Hepatocyte (in vitro differentiated cells): ENCODE data around the gene KPNA6. TPM values are rescaled to one million over a fixed set of nuclear protein-coding genes. Genes with fewer than 3 reads are reported as not detected.

Experiments used
- DNase-seq: peaks from one replicate; pipeline ENCODE4 v3.0.0-alpha.2; 2016; ENCODE audit warnings: low spot score
- H2AFZ ChIP-seq: fragments of 200-600 bp; sonication (generic); 2 replicates; pipeline ENCODE4 v1.6.0; 2016; ENCODE audit warnings: antibody characterized with exemption, mild to moderate bottlenecking
- H3K27ac ChIP-seq: fragments of 200-600 bp; sonication (generic); 2 replicates; pipeline ENCODE4 v1.5.1; 2016; ENCODE audit warnings: mild to moderate bottlenecking
- H3K27me3 ChIP-seq: fragments of 200-600 bp; sonication (generic); 2 replicates; pipeline ENCODE4 v1.6.1; 2016
- H3K36me3 ChIP-seq: fragments of 200-600 bp; sonication (generic); replicated peaks from 2 replicates; pipeline ENCODE4 v1.5.1; 2016; ENCODE audit warnings: low read depth; ENCODE audit not compliant: insufficient read depth
- H3K4me1 ChIP-seq: fragments of 200-600 bp; sonication (generic); 2 replicates; pipeline ENCODE4 v1.5.1; 2016; ENCODE audit warnings: mild to moderate bottlenecking, moderate library complexity; ENCODE audit not compliant: insufficient read depth
- H3K4me2 ChIP-seq: fragments of 200-600 bp; sonication (generic); 2 replicates; pipeline ENCODE4 v1.6.0; 2016
- H3K4me3 ChIP-seq: fragments of 200-600 bp; sonication (generic); 2 replicates; pipeline ENCODE4 v1.5.1; 2016; ENCODE audit warnings: mild to moderate bottlenecking
- H3K79me2 ChIP-seq: fragments of 200-600 bp; sonication (generic); 2 replicates; pipeline ENCODE4 v1.6.0; 2017; ENCODE audit warnings: mild to moderate bottlenecking
- H3K9me2 ChIP-seq: fragments of 200-600 bp; sonication (generic); replicated peaks from 2 replicates; pipeline ENCODE4 v1.6.0; 2017; ENCODE audit warnings: mild to moderate bottlenecking; ENCODE audit not compliant: insufficient read depth
- H3K9me3 ChIP-seq: fragments of 200-600 bp; sonication (generic); 2 replicates; pipeline ENCODE4 v1.5.1; 2016; ENCODE audit warnings: low read depth, mild to moderate bottlenecking
- H4K20me1 ChIP-seq: fragments of 200-600 bp; sonication (generic); 2 replicates; pipeline ENCODE4 v1.6.0; 2016; ENCODE audit warnings: mild to moderate bottlenecking; ENCODE audit not compliant: insufficient read depth, poor library complexity, severe bottlenecking
- EZH2 ChIP-seq: fragments of 200-600 bp; sonication (generic); IDR thresholded peaks from 2 replicates; pipeline ENCODE4 v1.6.1; 2016; ENCODE audit warnings: antibody characterized with exemption, mild to moderate bottlenecking, borderline replicate concordance
- EZH2phosphoT487 ChIP-seq: fragments of 200-600 bp; sonication (generic); IDR thresholded peaks from one replicate; pipeline ENCODE4 v1.6.1; 2018; ENCODE audit warnings: antibody characterized with exemption, mild to moderate bottlenecking, low read depth, moderate library complexity; ENCODE audit not compliant: unreplicated experiment, severe bottlenecking
- WGBS: methylation state at CpG from one replicate; pipeline ENCODE4 v1.1.6; 2016; ENCODE audit warnings: low lambda C conversion rate; ENCODE audit errors: missing lambda C conversion rate; 5-methylcytosine and 5-hydroxymethylcytosine counted together
- polyA plus RNA-seq: library from polyadenylated mRNA; unstranded; fragments of >200 nt; fragmentation: Nextera tagmentation; extraction: Ambion mirVana; gene quantifications from 2 replicates; pipeline ENCODE4 v1.2.1, GENCODE V29; 2016
- total RNA-seq: library from RNA; depleted of rRNA; stranded (reverse); fragments of >200 nt; gene quantifications from 2 replicates; pipeline ENCODE4 v1.2.3, GENCODE V29; 2014
- TF ChIP-seq, protein P1 (sequence below): fragments of 200-600 bp; sonication (generic); IDR thresholded peaks from 2 replicates; pipeline ENCODE4 v1.5.1; 2016; ENCODE audit warnings: antibody characterized with exemption, mild to moderate bottlenecking; ENCODE audit not compliant: poor library complexity

KPNA6 gene
- total and polyA plus RNA-seq, 2 experiments from 2014 or later: 30.3 to 48.5 TPM

DNA sequence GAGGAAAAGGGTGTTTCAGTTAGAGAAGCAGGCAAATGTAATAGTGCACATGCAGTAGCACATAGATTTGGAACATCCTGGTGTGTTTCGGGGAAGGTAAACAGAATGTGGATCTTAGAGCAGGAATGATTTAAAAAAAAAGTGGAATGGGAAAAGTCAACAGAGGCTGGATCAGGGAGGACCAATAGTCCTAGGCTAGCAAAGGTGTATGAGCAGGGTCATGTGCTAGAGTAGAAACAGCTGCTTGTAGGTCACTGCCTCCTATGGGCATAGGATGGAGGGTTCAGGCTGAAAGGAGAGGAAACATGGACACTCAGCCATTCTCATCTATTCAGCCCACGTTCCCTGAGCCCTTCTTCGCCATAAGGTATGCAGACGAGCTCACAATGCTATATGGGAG lies 3.7 kb upstream of the KPNA6 start:
- WGBS: 77% methylated on average over 4 of the region's 4 CpGs
- Histone ChIP-seq H2AFZ (no peak overlapping the region), H3K27ac (peak overlapping the region; percentile 61), H3K27me3 (no peaks in the 10 kb centered on the region), H3K4me1 (peaks cover 14% of the 10 kb centered on the region), H3K4me3 (no peak overlapping the region), H3K4me2 (no peak overlapping the region), H3K9me2 (no peaks in the 10 kb centered on the region), H3K9me3 (no peaks in the 10 kb centered on the region), H3K36me3 (no peaks in the 10 kb centered on the region), H4K20me1 (peaks cover 2% of the 10 kb centered on the region), H3K79me2 (peaks cover 8% of the 10 kb centered on the region)
- TF ChIP-seq, protein P1, sequence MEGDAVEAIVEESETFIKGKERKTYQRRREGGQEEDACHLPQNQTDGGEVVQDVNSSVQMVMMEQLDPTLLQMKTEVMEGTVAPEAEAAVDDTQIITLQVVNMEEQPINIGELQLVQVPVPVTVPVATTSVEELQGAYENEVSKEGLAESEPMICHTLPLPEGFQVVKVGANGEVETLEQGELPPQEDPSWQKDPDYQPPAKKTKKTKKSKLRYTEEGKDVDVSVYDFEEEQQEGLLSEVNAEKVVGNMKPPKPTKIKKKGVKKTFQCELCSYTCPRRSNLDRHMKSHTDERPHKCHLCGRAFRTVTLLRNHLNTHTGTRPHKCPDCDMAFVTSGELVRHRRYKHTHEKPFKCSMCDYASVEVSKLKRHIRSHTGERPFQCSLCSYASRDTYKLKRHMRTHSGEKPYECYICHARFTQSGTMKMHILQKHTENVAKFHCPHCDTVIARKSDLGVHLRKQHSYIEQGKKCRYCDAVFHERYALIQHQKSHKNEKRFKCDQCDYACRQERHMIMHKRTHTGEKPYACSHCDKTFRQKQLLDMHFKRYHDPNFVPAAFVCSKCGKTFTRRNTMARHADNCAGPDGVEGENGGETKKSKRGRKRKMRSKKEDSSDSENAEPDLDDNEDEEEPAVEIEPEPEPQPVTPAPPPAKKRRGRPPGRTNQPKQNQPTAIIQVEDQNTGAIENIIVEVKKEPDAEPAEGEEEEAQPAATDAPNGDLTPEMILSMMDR: peak; percentile 10
- no peak for TF ChIP-seq EZH2phosphoT487
- peak; percentile 46 for DNase-seq

GRCh38 chr1:32105338-32105737 lies 2.5 kb upstream of the KPNA6 start:
- 100% methylated on average over 1 of the region's 1 CpG for WGBS
- H4K20me1 ChIP-seq: peaks cover 12% of the 10 kb centered on the region
- no peak overlapping the region for H2AFZ ChIP-seq
- H3K79me2 ChIP-seq: peaks cover 19% of the 10 kb centered on the region
- no peaks in the 10 kb centered on the region for H3K27me3 ChIP-seq
- H3K36me3 ChIP-seq: no peaks in the 10 kb centered on the region
- no peaks in the 10 kb centered on the region for H3K9me2 ChIP-seq
- H3K9me3 ChIP-seq: no peaks in the 10 kb centered on the region
- TF ChIP-seq EZH2phosphoT487: no peak
- TF ChIP-seq EZH2: no peak
- TF ChIP-seq, protein P1: no peak
- H3K4me3 ChIP-seq: no peak overlapping the region
- H3K27ac ChIP-seq: no peak overlapping the region
- H3K4me2 ChIP-seq: no peak overlapping the region
- no peak for DNase-seq
- peaks cover 19% of the 10 kb centered on the region for H3K4me1 ChIP-seq

DNA sequence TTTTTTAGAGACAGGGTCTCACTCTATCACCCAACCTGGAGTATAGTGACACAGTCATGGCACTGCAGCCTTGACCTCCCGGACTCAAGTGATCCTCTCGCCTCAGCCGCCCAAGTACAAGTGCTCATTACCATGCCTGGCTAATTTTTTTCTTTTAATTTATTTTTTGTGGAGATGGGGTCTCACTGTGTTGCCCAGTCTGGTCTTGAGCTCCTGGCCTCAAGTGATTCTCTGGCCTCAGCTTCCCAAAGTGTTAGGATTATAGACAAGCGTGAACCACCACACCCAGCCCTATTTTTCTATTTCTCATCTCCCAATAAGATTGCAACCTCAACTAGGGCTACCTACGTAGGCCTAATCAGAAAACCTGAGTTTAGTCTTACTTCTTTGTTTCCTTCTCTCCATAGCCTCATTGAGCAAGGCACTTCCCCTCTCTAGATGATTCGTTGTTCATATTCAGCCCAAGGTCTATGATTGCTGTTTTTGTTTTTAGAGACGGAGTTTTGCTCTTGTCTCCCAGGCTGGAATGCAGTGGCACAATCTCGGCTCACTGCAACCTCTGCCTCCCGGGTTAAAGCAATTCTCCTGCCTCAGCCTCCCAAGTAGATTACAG lies 1.1 kb upstream of the KPNA6 start:
- 93% methylated on average over 9 of the region's 9 CpGs for WGBS
- H3K9me2 ChIP-seq: no peaks in the 10 kb centered on the region
- H3K36me3 ChIP-seq: no peaks in the 10 kb centered on the region
- H3K4me2 ChIP-seq: no peak overlapping the region
- H3K9me3 ChIP-seq: no peaks in the 10 kb centered on the region
- TF ChIP-seq EZH2: no peak
- TF ChIP-seq, protein P1: no peak
- TF ChIP-seq EZH2phosphoT487: no peak
- H3K79me2 ChIP-seq: peaks cover 33% of the 10 kb centered on the region
- no peaks in the 10 kb centered on the region for H3K27me3 ChIP-seq
- no peak overlapping the region for H3K27ac ChIP-seq
- no peak overlapping the region for H3K4me3 ChIP-seq
- H3K4me1 ChIP-seq: peaks cover 12% of the 10 kb centered on the region
- no peak overlapping the region for H2AFZ ChIP-seq
- no peak for DNase-seq
- H4K20me1 ChIP-seq: peaks cover 26% of the 10 kb centered on the region

DNA sequence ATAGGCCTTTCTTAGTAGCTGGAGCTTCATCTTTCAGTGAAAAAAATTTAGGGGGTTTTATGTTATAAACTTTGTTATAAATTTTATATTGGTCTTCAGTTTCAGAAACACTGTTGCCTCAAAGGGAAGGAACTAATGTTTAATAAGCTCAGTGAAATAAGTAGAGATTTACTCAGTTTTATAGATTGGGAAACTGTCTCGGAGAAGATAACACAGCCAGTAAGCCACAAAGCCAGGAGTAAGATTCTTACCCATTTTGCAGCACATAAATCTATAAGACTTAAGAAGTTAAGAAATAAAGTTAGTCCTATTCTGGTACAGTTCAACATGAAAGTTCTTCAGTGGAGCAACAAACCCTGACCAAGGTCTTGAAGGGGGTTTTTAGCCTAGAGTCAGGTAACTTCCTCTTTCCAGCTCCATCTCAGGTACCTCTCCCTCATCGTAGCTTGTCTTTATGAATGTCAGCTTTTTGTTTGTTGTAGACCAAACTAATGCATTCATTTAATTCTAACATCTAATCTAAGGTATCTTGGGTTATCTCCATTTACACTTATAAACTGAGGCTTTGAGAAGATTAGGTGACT lies 3.3 kb downstream of the KPNA6 start:
- TF ChIP-seq EZH2phosphoT487 (no peak), EZH2 (no peak)
- TF ChIP-seq, protein P1: no peak
- no peak overlapping the region for H2AFZ ChIP-seq
- H3K4me2 ChIP-seq: peak overlapping the region; percentile 90
- H3K9me3 ChIP-seq: no peaks in the 10 kb centered on the region
- H3K36me3 ChIP-seq: no peaks in the 10 kb centered on the region
- peaks cover 77% of the 10 kb centered on the region for H3K79me2 ChIP-seq
- H3K4me1 ChIP-seq: peaks cover 10% of the 10 kb centered on the region
- no peak overlapping the region for H3K27ac ChIP-seq
- no peaks in the 10 kb centered on the region for H3K9me2 ChIP-seq
- no peak for DNase-seq
- H3K4me3 ChIP-seq: no peak overlapping the region
- H4K20me1 ChIP-seq: peaks cover 68% of the 10 kb centered on the region
- H3K27me3 ChIP-seq: no peaks in the 10 kb centered on the region
- 84% methylated on average over 2 of the region's 2 CpGs for WGBS
